ENCODE results near the gene ENHO. TPM values are rescaled to one million over a fixed set of nuclear protein-coding genes. Genes with fewer than 3 reads are reported as not detected.

The ENHO gene
- under 1 TPM in 1 of 2 donors, not detected in 1; 0.75 TPM for total RNA-seq

GRCh38 chr9:34522971-34523797 lies at the start of gene ENHO:
ENHO (minus strand) TSS chr9:34522990; CDS start chr9:34521695, 1,295 bp downstream.
- peak; percentile 81 for DNase-seq (ENCODE audit: low spot score)
- peak in 1 of 2 donors; percentile 11 for TF ChIP-seq CTCF (IDR thresholded peaks at IDR 0.05)
- peak within 1 kb of the TSS; percentile 41 to 55 for H3K4me3 ChIP-seq
- no peaks in the 10 kb centered on the region for H3K9me3 ChIP-seq
- peaks cover 0 to 10% of the 10 kb centered on the region in 2 donors for H3K4me1 ChIP-seq
- no peaks in the 10 kb centered on the region for H3K36me3 ChIP-seq
- no peak within 1 kb of the TSS for H3K27ac ChIP-seq
- no peaks in the 10 kb centered on the region for H3K27me3 ChIP-seq

GRCh38 chr9:34572092-34572491 lies 49.3 kb upstream of the ENHO start:
- H3K9me3 ChIP-seq: no peaks in the 10 kb centered on the region
- no peak overlapping the region for H3K27ac ChIP-seq
- no peaks in the 10 kb centered on the region for H3K27me3 ChIP-seq
- H3K4me1 ChIP-seq: peaks cover 0 to 32% of the 10 kb centered on the region in 2 donors
- no peak for TF ChIP-seq CTCF (IDR thresholded peaks at IDR 0.05)
- H3K4me3 ChIP-seq: no peak overlapping the region
- H3K36me3 ChIP-seq: no peaks in the 10 kb centered on the region
- DNase-seq (ENCODE audit: low spot score): no peak

- H3K36me3 ChIP-seq: no peaks in the 10 kb centered on the region
- no peak overlapping the region for H3K27ac ChIP-seq
- no peaks in the 10 kb centered on the region for H3K27me3 ChIP-seq
- no peaks in the 10 kb centered on the region for H3K9me3 ChIP-seq
- DNase-seq (ENCODE audit: low spot score): no peak
- TF ChIP-seq CTCF (IDR thresholded peaks at IDR 0.05): no peak
- H3K4me3 ChIP-seq: no peak overlapping the region
- peaks cover 0 to 33% of the 10 kb centered on the region in 2 donors for H3K4me1 ChIP-seq
Measured at GRCh38 chr9:34571481-34571810, 48.7 kb upstream of the ENHO start.

GRCh38 chr9:34570809-34571480 lies 48.2 kb upstream of the ENHO start:
- Histone ChIP-seq H3K27ac (no peak overlapping the region), H3K4me3 (no peak overlapping the region), H3K27me3 (no peaks in the 10 kb centered on the region), H3K4me1 (peaks cover 0 to 35% of the 10 kb centered on the region in 2 donors), H3K36me3 (no peaks in the 10 kb centered on the region), H3K9me3 (no peaks in the 10 kb centered on the region)
- TF ChIP-seq CTCF (IDR thresholded peaks at IDR 0.05): no peak
- no peak for DNase-seq (ENCODE audit: low spot score)

GRCh38 chr9:34570376-34570775 lies 47.6 kb upstream of the ENHO start:
- peaks cover 0 to 35% of the 10 kb centered on the region in 2 donors for H3K4me1 ChIP-seq
- DNase-seq (ENCODE audit: low spot score): no peak
- no peaks in the 10 kb centered on the region for H3K36me3 ChIP-seq
- H3K4me3 ChIP-seq: no peak overlapping the region
- peak overlapping the region in 1 of 2 donors; percentile 23 for H3K27ac ChIP-seq
- H3K27me3 ChIP-seq: no peaks in the 10 kb centered on the region
- no peaks in the 10 kb centered on the region for H3K9me3 ChIP-seq
- no peak for TF ChIP-seq CTCF (IDR thresholded peaks at IDR 0.05)
